ENCODE data around the gene PDE4B.

DNA sequence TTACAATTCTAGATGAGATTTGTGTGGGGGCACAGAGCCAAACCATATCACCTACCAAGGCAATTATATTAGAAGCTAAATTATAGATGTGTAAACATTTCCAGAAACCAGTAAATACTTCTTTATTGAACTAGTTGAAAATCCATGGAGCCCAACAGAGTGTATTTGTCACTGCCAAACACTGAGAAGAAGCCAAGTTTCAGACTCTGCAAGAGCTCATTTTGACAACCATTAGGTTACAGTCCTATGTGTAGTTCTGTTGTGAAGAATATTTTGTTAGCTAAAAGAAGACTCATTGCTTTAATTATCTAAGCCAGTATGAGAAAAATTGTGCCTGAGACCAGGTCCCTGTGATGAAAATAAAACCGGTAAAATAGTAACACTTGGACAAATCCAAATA lies 382.4 kb downstream of the PDE4B start:
- TF ChIP-seq, protein P1, sequence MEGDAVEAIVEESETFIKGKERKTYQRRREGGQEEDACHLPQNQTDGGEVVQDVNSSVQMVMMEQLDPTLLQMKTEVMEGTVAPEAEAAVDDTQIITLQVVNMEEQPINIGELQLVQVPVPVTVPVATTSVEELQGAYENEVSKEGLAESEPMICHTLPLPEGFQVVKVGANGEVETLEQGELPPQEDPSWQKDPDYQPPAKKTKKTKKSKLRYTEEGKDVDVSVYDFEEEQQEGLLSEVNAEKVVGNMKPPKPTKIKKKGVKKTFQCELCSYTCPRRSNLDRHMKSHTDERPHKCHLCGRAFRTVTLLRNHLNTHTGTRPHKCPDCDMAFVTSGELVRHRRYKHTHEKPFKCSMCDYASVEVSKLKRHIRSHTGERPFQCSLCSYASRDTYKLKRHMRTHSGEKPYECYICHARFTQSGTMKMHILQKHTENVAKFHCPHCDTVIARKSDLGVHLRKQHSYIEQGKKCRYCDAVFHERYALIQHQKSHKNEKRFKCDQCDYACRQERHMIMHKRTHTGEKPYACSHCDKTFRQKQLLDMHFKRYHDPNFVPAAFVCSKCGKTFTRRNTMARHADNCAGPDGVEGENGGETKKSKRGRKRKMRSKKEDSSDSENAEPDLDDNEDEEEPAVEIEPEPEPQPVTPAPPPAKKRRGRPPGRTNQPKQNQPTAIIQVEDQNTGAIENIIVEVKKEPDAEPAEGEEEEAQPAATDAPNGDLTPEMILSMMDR (IDR thresholded peaks at IDR 0.05), result no peak
- TF ChIP-seq EP300 (IDR thresholded peaks at IDR 0.05), result no peak
